Adipose tissue (tissue), 3 donors: ENCODE data around the gene EIPR1. TPM values are rescaled to one million over a fixed set of nuclear protein-coding genes. Genes with fewer than 3 reads are reported as not detected.
"Not testable (repeated sequence)": the region's sequence is repeated elsewhere in the genome, so short reads cannot be mapped to it uniquely, and the experiment has no call there.

Source experiments
- H3K27ac ChIP-seq: one replicate; pipeline ENCODE4 v1.5.1; 2013; ENCODE audit warnings: low read depth, low read length
- WGBS, 3 donors: extraction: QIAGEN DNeasy Blood & Tissue Kit; methylation state at CpG; one replicate each; pipeline ENCODE4 v1.1.7; 2013; 5-methylcytosine and 5-hydroxymethylcytosine counted together
- polyA plus RNA-seq, 3 donors: library from polyadenylated mRNA; stranded (reverse); fragments of 200-250 nt; gene quantifications; one replicate each; pipeline ENCODE4 v1.2.3, GENCODE V29; 2013
- donor health status: healthy with polysubstance abuse.
- donor health status: Bipolar disorder and iron deficiency.
- donor health status: healthy.

Gene EIPR1
- polyA plus RNA-seq, 3 donors = 10.1 to 13.2 (median 10.3) TPM

GRCh38 chr2:3199627-3200345 lies 177.8 kb downstream of the EIPR1 start:
- WGBS, 3 donors = 84 to 88% (median 85%) methylated on average over 12 of the region's 12 CpGs
- H3K27ac ChIP-seq = no peak overlapping the region

DNA sequence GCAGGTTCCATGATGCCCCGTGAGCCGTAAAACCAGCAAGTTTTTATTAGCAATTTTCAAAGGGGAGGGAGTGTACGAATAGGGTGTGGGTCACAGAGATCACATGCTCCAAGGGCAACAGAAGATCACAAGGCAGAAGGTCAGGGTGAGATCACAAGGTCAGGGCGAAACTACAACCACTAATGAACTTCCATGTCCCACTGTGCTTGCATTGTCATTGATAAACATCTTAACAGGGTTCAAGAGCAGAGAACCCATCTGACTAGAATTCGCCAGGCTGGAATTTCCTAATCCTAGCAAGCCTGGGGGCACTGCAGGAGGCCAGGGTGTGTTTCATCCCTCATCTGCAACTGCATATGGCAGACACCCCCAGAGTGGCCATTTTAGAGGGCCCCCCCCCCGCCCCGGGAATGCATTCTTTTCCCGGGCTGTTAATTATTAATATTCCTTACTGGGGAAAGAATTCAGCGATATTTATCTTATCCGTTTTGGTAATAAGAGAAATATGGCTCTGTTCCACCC lies 178.9 kb downstream of the EIPR1 start:
- WGBS, 3 donors = 64 to 85% (median 83%) methylated on average over 8 to 9 of the region's 10 CpGs
- H3K27ac ChIP-seq = not testable (repeated sequence)

- H3K27ac ChIP-seq = no peak overlapping the region
- 96 to 98% (median 96%) methylated on average over 11 of the region's 11 CpGs for WGBS, 3 donors
These were observed 179.5 kb downstream of the EIPR1 start for GRCh38 chr2:3198119-3198518.

DNA sequence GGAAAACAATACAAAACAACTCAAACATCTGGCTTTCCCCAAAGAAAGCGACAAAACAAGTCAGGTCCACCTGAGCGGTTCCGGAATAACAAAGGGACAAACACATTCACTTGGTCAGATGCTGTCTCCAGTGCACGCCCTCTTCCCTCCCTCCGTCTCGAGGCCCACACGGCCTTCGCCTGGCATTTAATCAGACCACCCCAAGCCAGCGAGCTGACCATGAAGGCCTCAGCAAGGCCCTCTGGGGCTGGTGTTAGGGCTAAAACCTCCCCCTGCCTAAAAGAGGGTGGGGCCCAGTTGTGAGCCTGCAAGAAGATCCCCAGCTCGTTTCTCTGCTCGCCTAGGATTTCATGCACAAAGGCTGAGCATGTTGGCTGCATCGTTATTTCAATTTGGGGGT lies 180.3 kb downstream of the EIPR1 start:
- 76 to 79% (median 77%) methylated on average over 12 of the region's 12 CpGs for WGBS, 3 donors
- no peak overlapping the region for H3K27ac ChIP-seq

DNA sequence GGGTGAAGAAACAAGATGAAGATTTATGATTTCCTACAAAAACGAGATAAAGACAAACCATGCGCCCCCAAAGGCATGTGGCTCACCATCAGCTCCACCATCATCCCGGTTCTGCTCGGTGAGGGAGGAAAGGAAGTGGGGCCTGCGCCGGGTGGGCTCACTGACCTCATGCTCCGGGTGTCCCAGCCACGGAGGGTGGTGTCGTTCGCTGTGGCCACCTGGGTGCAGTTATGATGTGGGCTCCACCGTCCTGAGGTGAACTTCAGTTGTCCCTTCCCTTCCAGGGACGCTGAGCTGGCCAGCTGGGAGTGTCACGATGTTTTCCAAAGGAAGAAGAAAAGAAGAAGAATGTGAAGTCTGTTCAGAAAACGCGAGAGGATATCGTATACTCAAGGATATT lies 180.9 kb downstream of the EIPR1 start:
- H3K27ac ChIP-seq = no peak overlapping the region
- WGBS, 3 donors = 88 to 91% (median 88%) methylated on average over 16 of the region's 16 CpGs

GRCh38 chr2:3195641-3196476 lies 181.8 kb downstream of the EIPR1 start:
- no peak overlapping the region for H3K27ac ChIP-seq
- 67 to 84% (median 69%) methylated on average over 21 of the region's 21 CpGs for WGBS, 3 donors

DNA sequence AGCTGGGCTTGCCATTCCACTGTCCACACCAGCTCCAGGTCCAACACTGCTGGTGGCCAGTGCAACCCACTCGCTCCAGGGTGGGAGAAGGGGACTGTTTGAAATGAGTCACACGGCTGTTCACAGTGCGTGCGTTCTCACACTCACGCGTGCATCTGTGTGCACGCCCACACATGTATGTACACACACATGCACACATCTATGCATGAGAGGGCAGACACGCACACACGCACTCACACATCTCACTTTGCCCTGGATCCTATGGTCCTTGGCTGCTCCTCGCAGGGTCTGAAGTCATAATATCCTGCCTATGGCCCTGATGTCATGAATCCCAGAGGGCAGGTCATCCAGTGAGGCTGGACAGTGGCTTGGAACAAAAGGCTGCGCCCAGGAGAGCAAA lies 182.8 kb downstream of the EIPR1 start:
- H3K27ac ChIP-seq = no peak overlapping the region
- WGBS, 3 donors = 94 to 98% (median 98%) methylated on average over 11 of the region's 11 CpGs

- 80 to 83% (median 81%) methylated on average over 20 of the region's 20 CpGs for WGBS, 3 donors
- H3K27ac ChIP-seq = no peak overlapping the region
These were observed 183.9 kb downstream of the EIPR1 start for GRCh38 chr2:3193443-3194330.

DNA sequence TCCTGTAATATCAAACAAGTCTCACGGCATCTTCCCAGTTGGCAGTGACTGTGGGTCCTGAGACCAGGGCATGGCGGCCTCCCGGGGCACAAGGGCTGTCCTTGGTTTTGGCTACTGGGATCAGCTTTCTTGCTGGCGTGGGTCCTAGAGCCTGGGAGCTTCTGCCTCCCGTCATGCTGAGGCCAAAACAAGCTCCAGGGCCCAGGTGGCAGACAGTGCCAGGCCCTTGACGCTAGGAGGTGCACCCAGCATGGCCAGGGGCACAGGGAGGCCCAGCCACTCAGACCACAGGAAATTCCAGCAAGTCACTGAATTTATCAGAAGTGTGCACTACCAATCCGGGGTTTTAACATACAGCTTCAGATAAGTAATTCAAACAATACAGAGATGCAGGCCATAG lies 184.7 kb downstream of the EIPR1 start:
- WGBS, 3 donors = 80 to 91% (median 83%) methylated on average over 7 of the region's 7 CpGs
- no peak overlapping the region for H3K27ac ChIP-seq

GRCh38 chr2:3192281-3192818 lies 185.3 kb downstream of the EIPR1 start:
- WGBS, 3 donors = 96 to 98% (median 97%) methylated on average over 17 of the region's 17 CpGs
- H3K27ac ChIP-seq = no peak overlapping the region

DNA sequence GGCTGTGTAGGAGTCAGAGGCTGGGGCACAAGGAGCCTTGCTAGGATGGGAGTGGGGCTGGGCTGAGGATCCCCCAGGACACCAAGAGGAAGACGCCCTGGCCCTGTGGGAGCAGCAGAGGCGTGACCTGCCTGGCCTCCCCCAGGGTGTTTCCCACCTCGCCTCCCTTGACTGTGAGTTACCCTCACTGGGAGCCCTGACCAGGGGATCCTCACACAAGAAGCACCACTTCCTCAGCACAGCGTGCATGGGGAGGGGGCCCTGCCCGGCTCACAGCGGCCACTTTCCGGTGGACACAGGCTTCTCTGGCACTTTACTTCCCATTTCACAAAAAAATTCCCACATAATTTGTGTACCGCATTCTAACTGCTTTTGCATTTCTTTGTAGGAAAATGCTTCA lies 187.7 kb downstream of the EIPR1 start:
- WGBS, 3 donors = 93 to 96% (median 93%) methylated on average over 7 to 8 of the region's 8 CpGs
- H3K27ac ChIP-seq = no peak overlapping the region

DNA sequence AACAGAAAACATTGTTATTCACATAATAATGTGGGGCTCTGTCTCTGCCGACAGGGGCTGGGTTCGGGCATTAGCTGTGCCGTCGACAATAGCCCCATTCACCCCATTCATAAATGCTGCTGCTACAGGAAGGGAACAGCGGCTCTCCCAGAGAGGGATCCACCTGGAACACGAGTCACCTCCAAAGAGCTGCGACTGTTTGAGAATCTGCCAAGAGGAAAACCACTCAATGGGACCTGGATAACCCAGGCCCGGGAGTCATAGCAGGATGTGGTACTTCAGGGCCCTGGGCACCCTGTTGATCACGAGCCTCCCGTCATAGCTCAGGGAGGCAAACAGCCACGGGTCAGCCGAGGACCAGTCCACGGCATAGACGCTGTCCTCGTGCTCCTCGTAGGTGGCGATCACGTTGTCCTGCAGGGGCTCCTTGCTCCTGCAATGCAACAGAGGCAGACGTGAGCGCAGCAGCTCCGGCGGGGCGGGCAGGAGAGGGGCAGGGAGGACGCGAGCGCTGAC lies 188.5 kb downstream of the EIPR1 start:
- no peak overlapping the region for H3K27ac ChIP-seq
- WGBS, 3 donors = 82 to 89% (median 86%) methylated on average over 26 of the region's 26 CpGs

DNA sequence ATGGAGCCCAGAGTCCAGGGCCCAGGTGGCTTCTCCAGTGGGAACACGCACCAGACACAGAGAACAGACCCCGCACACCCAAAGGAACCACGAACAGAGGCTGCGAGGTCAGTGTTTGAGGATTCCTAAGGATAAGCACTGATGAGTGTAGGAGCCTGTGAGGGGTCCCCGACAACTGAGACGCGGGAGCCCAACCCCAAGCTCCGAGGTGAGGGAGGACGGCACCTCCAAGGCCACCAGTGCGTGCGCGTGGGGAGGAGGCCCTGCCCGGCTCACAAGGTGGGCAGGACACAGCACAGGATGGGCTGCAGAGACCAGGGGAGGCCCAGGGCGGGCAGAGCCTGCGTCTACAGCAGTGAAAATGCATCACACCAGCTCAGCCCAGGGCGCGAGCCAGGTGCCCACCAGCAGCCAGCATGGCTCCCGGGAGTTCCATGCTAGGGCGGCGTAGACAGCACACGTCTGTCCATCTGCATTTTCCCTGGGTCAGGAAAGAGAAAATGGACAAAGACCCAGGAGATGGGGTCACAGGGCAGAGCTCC lies 189.1 kb downstream of the EIPR1 start:
- H3K27ac ChIP-seq = no peak overlapping the region
- 93 to 97% (median 97%) methylated on average over 21 of the region's 21 CpGs for WGBS, 3 donors

DNA sequence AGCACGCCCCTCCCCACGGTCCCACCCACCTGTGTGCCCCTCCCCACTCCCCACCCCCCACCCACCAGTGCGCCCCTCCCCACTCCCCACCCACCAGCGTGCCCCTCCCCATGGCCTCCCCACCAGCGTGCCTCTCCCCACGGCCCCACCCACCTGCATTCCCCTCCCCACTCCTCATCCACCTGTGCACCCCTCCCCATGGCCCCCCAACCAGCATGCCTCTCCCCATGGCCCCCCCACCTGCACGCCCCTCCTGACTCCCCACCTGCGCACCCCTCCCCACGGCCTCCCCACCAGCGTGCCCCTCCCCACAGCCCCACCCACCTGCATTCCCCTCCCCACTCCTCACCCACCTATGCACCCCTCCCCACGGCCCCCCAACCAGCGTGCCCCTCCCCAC lies 190.2 kb downstream of the EIPR1 start:
- H3K27ac ChIP-seq = no peak overlapping the region
- WGBS, 3 donors = 84 to 94% (median 91%) methylated on average over 8 to 12 of the region's 12 CpGs

DNA sequence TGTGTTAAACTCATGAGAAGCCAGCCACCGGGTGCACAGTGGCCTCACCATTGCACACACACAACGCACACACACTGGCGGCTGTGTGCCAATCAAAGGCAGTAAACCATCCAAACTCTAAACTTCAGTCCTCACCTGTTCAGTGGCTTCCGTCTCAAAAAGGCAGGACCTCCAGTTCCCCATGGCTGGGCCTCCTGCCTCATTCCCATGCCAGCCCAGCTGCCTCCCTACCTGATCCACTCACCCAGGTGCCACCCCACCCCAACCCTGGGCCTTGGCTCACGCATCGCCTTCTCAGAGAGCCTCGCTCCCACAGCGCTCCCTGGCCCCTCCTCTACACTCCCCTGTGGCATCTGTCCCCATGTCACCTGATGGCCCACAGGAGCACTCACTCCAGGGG lies 190.9 kb downstream of the EIPR1 start:
- whole genome bisulfite sequencing, 3 donors = 90 to 98% (median 96%) methylated on average over 8 of the region's 8 CpGs
- no peak overlapping the region for H3K27ac ChIP-seq

- no peak overlapping the region for H3K27ac ChIP-seq
- WGBS, 3 donors = 95 to 97% (median 96%) methylated on average over 10 of the region's 10 CpGs
These were observed 191.7 kb downstream of the EIPR1 start for GRCh38 chr2:3185910-3186309.

GRCh38 chr2:3185256-3185655 lies 192.4 kb downstream of the EIPR1 start:
- WGBS, 3 donors = 91 to 97% (median 95%) methylated on average over 15 of the region's 15 CpGs
- H3K27ac ChIP-seq = no peak overlapping the region

- no peak overlapping the region for H3K27ac ChIP-seq
- 90 to 98% (median 97%) methylated on average over 11 of the region's 11 CpGs for WGBS, 3 donors
These were observed 193.5 kb downstream of the EIPR1 start for GRCh38 chr2:3184167-3184566.
